ENCODE results near the gene ADAM12.

The ADAM12 gene

GRCh38 chr10:126042906-126043305, 345.4 kb downstream of the ADAM12 start:
- DNase-seq = no peak

GRCh38 chr10:126042354-126042753, 345.9 kb downstream of the ADAM12 start:
- DNase-seq = no peak

GRCh38 chr10:126041804-126042231, 346.5 kb downstream of the ADAM12 start:
- DNase-seq = no peak

GRCh38 chr10:126041117-126041516, 347.2 kb downstream of the ADAM12 start:
- DNase-seq = no peak

- no peak for DNase-seq
These were observed 350.3 kb downstream of the ADAM12 start for GRCh38 chr10:126037946-126038345.

- no peak for DNase-seq
These were observed 351.8 kb downstream of the ADAM12 start for GRCh38 chr10:126036515-126036914.

GRCh38 chr10:126034586-126034985, 353.7 kb downstream of the ADAM12 start:
- no peak for DNase-seq

- no peak for DNase-seq
These were observed 358.3 kb downstream of the ADAM12 start for GRCh38 chr10:126029999-126030398.

GRCh38 chr10:126027692-126028091, 360.6 kb downstream of the ADAM12 start:
- no peak for DNase-seq

- DNase-seq = no peak
These were observed 365.4 kb downstream of the ADAM12 start for GRCh38 chr10:126022841-126023240.

GRCh38 chr10:126021833-126022500, 366.3 kb downstream of the ADAM12 start:
- no peak for DNase-seq

GRCh38 chr10:126017961-126018560, 370.2 kb downstream of the ADAM12 start:
- no peak for DNase-seq

GRCh38 chr10:126016882-126017281, 371.4 kb downstream of the ADAM12 start:
- DNase-seq = no peak

GRCh38 chr10:126016156-126016805, 372.0 kb downstream of the ADAM12 start:
- DNase-seq = no peak

GRCh38 chr10:126015413-126015812, 372.9 kb downstream of the ADAM12 start:
- DNase-seq = no peak

GRCh38 chr10:126014309-126014708, 374.0 kb downstream of the ADAM12 start:
- DNase-seq = no peak

- DNase-seq = no peak
These were observed 374.6 kb downstream of the ADAM12 start for GRCh38 chr10:126013489-126014281.

GRCh38 chr10:126012485-126012884, 375.8 kb downstream of the ADAM12 start:
- DNase-seq = no peak

- no peak for DNase-seq
These were observed 376.3 kb downstream of the ADAM12 start for GRCh38 chr10:126011995-126012394.

GRCh38 chr10:126009650-126010049, 378.6 kb downstream of the ADAM12 start:
- DNase-seq = no peak

GRCh38 chr10:126006906-126007305, 381.4 kb downstream of the ADAM12 start:
- DNase-seq = no peak

- no peak for DNase-seq
These were observed 382.0 kb downstream of the ADAM12 start for GRCh38 chr10:126006264-126006663.

GRCh38 chr10:126004752-126005151, 383.5 kb downstream of the ADAM12 start:
- no peak for DNase-seq
